Bone marrow (tissue), 2 donors: ENCODE data around the gene ARHGAP45.
"Not testable (repeated sequence)": the region's sequence is repeated elsewhere in the genome, so short reads cannot be mapped to it uniquely, and the experiment has no call there.

Experiments
- DNase-seq, 2 donors: peaks; one replicate each; lab custom pipeline; 2025; lab: John Stamatoyannopoulos, UW

The ARHGAP45 gene

GRCh38 chr19:1105008-1105872, 38.3 kb downstream of the ARHGAP45 start:
- no peak for DNase-seq

DNA sequence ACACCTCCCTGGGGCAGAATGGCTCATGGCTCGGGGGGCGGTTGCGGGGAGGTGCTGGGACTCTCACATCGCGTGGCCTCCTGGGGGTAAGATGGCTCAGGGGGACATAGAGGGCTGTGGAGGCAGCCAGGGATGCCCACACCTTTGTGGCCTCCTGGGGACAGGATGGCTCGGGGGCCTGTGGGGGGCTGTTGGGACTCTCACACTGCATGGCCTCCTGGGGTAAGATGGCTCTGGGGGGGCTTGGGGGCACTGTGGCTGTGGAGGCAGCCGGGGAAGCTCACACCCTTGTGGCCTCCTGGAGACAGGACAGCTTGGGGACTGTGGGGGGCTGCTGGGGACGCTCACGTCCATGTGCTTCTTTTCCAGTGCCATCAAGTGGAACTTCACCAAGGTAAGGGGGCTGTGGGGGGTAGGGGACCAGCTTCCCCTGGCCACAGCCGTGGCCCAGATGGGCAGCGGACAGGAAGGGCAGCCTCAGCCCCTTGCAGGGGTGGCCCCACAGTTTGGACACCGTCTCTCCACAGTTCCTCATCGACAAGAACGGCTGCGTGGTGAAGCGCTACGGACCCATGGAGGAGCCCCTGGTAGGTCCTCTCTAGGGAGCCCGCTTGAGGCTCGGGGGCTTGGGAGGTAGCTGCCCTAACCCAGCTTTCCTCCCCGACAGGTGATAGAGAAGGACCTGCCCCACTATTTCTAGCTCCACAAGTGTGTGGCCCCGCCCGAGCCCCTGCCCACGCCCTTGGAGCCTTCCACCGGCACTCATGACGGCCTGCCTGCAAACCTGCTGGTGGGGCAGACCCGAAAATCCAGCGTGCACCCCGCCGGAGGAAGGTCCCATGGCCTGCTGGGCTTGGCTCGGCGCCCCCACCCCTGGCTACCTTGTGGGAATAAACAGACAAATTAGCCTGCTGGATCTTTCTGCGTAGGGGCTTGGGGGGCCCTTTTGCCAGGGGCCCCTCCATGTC, 39.2 kb downstream of the ARHGAP45 start:
- DNase-seq: no peak

DNA sequence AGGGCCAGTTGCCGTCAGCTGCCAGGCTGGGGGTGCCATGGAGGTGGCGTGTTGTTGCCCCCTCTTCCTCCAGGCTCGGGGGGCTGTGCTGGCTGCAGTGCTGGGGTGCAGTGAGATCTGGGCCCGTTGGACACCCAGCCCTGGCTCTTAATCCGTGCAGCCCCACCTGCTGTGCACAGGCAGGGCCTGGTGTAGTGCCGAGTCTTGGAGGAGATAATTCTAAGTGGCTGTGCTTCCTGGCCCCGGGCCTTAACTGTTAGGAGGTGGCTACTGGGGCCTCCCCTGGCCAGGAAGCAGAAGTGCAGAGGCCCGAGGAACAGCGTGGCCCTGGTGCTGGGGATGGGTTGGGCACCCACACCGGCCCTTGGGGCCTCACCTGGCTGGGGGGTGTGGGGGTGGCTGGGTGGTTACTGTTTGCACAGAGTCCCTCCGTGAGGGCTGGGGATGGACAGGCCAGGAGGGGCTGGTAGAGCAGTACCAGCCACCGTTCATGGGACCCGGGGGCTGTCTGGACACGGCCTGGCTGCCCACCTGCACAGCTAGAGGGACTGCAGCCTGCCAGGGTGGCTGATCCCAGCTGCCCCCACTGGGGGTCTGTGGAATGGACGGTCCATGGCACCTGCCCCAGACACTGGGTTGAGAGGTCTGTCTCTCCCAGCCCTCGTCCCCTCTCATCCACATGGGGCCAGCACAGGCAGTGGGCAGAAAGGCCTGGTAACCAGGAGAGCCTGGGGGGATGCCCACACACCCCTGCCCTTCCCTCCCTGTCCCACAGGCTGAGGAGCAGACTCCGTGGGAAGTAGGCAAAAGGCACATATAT, 40.1 kb downstream of the ARHGAP45 start:
- DNase-seq: no peak

DNA sequence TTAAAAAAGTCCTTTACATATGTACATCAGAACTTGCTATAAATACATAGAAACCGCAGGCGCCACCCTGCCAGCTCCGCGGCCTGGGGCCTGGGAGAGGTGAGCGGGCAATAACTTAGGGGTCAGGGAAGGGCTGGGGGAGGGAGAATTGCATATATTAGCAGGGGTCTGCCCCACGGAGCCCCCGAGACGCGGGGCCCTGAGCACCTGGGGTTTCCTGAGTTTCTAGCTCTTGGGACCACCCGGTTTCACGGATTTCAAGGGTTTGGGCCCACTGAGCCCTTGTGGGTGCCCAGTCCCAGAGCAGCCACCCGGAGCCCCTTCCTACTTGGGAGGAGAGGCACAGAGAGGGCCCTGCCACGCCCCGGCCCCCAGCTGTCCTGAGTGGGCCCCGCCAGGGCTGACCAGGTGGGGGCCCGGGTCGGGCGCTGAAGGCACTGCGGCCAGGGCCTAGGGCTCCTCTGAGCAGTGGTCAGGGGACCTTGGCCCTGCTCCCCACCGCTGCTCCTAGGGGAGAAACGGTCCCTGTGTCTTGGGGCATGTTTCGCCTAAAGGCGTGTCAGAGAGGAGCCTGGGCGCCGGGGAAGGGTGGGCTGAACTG, 40.8 kb downstream of the ARHGAP45 start:
- DNase-seq: no peak

- DNase-seq: no peak
Observed at GRCh38 chr19:1108291-1109031, 41.5 kb downstream of the ARHGAP45 start.

- DNase-seq: no peak
Observed at GRCh38 chr19:1109032-1109551, 42.1 kb downstream of the ARHGAP45 start.

GRCh38 chr19:1109697-1110671, 43.0 kb downstream of the ARHGAP45 start:
- no peak for DNase-seq

- no peak for DNase-seq
Observed at GRCh38 chr19:1110809-1111640, 44.1 kb downstream of the ARHGAP45 start.

DNA sequence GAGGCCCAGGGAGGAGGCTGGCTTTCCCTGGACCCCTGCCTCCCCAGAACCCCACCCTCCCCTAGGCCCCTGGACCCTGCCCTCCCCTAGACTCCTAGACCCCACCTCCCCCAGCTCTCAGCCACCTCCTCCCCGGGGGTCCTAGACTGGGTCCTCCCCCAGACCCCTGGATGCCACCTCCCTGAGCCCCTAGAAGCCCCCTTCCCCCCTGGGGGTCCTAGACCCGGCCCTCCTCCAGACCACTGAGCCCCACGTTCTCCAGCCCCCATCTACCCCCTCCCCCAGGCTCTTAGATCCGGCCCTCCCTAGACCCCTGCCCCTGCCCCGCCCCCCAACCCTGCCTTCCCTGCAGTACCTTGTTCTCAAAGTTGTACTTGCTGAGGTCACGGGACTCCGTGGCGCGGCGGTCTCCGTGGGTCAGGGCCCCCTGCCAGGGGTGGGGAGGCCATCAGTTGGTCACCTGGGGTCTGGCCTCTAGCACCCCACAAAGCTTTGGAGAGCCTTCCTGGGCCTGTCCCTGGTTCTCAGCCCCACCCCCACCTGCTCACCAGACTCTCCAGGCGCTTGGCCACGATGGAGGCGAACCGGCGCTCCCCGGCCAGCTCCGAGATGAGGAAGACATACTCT, 44.8 kb downstream of the ARHGAP45 start:
- DNase-seq: no peak

GRCh38 chr19:1112268-1113029, 45.5 kb downstream of the ARHGAP45 start:
- no peak for DNase-seq

GRCh38 chr19:1113030-1113985, 46.3 kb downstream of the ARHGAP45 start:
- DNase-seq: peak; percentile 79 to 83

DNA sequence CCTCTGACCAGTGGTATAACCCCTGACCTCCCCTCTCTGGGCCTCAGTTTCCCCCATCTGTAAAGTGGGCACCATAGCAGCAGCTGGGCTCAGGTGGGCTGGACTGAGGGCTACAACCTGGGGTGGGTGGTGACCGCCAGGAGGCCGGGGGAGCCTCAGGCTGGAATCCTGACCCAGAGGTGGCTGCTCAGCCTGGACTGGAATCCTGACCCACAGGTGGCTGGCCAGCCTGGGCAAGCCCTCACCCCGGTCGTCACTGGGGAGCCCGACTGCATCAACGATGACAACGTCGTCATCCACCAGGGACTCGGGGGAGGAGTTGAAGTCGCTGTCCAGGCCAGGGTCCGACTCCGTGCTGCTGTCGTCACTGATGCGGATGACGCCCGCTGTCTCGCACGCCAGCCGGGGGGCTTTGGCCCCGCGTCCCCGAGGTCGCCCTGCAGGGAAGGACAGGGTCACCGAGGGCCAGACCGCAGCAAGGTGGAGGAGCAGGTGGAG, 47.1 kb downstream of the ARHGAP45 start:
- DNase-seq: no peak

DNA sequence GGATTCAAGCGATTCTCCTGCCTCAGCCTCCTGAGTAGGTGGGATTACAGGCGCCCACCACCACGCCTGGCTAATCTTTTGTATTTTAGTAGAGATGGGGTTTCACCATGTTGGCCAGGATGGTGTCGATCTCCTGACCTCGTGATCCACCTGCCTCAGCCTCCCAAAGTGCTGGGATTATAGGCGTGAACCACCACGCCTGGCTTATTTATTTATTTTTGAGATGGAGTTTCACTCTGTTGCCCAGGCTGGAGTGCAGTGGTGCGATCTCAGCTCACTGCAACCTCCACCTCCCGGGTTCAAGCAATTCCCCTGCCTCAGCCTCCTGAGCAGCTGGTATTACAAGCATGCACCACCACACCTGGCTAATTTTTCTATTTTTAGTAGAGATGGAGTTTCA, 47.8 kb downstream of the ARHGAP45 start:
- DNase-seq: not testable (repeated sequence)

DNA sequence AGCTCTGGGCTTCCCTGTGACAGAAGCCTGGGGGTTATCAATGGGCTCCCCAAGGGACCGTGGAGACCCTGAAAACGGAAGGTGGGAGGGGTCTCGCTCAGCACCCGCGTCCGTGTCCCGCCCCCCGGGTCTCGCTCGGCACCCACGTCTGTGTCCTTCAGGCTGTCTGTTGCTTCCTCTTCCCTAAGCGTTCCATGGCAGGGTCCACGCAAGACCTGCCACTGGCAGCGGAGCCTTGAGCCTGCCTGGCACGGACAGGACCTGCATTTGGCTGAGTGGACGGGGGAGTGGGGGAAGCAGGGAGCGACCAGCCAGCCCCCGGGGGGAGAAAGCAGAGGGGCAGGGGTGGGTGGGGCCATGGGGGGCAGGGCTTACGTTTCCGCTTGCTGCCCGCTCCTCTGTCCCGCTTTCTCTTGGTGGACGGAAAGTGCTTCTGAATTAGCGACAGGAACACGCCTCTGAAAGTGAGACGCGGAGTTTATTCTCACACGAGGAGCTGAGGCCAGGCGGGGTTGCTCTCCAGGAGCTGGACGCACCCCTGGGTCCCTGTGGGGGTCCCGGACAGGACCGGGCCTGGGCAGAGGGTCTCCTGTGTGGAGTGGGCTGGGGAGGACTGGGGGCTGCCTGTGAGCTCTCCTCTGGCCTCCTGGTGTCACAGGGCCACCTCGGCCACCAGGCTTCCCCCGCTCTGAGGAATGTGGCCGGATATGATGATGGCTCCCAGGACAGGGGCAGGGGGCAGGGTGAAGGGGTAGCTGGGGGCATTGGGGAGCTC, 48.9 kb downstream of the ARHGAP45 start:
- no peak for DNase-seq
